ENCODE results near the gene FGF11.

DNA sequence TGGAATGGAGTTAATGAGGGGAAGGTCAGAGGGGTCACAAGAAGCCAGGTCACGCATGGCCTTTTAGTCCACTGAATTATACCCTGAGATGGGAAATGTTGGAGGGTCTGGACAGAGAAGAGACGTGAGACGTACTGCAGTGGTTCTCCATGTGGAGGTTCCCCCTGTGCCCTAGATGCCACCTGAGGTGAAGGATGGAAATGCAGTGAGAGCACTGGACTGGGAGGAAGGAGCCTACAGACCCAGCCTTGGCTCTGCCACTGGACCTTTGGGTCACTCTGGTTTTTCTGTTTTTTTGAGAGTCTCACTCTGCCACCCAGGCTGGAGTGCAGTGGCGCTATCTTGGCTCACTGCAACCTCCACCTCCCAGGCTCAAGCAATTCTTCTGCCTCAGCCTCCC, 43.2 kb upstream of the FGF11 start:
- TF ChIP-seq, protein P1, sequence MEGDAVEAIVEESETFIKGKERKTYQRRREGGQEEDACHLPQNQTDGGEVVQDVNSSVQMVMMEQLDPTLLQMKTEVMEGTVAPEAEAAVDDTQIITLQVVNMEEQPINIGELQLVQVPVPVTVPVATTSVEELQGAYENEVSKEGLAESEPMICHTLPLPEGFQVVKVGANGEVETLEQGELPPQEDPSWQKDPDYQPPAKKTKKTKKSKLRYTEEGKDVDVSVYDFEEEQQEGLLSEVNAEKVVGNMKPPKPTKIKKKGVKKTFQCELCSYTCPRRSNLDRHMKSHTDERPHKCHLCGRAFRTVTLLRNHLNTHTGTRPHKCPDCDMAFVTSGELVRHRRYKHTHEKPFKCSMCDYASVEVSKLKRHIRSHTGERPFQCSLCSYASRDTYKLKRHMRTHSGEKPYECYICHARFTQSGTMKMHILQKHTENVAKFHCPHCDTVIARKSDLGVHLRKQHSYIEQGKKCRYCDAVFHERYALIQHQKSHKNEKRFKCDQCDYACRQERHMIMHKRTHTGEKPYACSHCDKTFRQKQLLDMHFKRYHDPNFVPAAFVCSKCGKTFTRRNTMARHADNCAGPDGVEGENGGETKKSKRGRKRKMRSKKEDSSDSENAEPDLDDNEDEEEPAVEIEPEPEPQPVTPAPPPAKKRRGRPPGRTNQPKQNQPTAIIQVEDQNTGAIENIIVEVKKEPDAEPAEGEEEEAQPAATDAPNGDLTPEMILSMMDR (IDR thresholded peaks at IDR 0.05) = peak in 2 of 6 experiments; percentile 2 to 9
- no peak for TF ChIP-seq POLR2A (IDR thresholded peaks at IDR 0.05)
